HK-2 (cell line): Measurements from ENCODE around the gene ANKRD44.

Experiments
- DNase-seq: peaks from one replicate; pipeline ENCODE4 v3.0.0-alpha.2; 2018; ENCODE audit not compliant: unreplicated experiment

Gene ANKRD44

GRCh38 chr2:197237291-197238042 is 73.1 kb downstream of the ANKRD44 start:
- DNase-seq = no peak

DNA sequence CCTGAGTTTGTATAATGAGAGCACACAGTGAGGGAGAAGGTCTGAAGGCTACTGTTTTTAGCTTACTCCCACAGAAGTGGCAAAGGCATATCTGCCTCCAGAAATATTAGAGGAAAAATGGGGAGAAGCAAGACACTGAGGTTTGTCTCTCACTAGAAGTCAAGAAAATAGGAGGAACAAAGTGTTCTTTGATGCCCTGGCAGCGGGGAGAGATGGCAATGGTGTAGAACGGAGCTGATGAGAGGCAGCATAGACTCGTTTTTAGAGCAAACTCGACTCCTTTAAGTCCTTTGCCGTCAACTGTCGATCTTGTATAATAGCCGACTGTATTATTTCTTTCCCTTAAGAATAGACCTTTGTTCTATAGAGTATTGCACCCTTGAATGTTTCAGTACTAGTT is 73.8 kb downstream of the ANKRD44 start:
- no peak for DNase-seq

GRCh38 chr2:197236159-197236558 is 74.4 kb downstream of the ANKRD44 start:
- no peak for DNase-seq

DNA sequence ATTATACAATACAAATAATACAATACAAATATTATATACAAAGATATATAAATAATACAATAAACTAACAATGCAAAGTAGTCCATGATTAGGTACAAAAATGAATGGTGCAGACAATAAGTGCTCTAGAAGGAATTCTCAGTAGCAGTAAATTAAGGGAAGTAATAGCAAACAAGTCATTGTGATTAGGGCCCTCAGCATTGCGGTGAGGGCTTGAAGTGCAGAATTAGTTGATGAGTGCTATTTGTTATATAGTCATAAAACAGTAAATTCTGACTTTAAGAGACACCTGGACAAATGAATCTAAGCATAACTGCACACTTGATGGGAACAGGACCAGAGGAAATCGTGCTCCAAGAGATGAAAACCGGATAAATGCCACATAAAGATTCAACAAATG is 74.9 kb downstream of the ANKRD44 start:
- no peak for DNase-seq

DNA sequence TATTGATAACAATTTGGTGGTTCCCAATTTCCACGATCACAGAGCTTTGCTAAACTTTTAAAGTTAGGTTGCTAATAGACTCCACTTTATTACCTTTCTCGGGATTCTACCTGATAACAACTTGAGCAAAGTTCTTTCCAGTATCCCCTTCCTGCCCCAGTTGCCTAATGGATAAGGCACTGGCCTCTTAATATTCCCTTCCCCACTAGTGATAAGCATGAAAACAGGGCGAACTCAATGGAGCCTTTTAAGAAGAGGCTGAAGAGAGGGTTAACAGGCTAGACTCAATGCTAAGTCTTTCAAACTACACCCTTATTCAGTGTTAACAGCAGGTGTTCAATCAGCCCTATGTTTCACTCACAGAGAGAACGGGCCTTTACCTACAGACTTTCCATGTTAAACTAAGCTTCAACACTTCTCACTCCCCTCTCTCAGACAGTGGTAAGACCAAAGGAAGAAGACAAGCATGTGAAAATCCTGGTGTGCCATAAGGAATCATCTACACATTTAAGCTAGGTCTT is 75.8 kb downstream of the ANKRD44 start:
- DNase-seq = no peak

- DNase-seq = no peak
Measured at GRCh38 chr2:197233473-197233872, 77.1 kb downstream of the ANKRD44 start.

DNA sequence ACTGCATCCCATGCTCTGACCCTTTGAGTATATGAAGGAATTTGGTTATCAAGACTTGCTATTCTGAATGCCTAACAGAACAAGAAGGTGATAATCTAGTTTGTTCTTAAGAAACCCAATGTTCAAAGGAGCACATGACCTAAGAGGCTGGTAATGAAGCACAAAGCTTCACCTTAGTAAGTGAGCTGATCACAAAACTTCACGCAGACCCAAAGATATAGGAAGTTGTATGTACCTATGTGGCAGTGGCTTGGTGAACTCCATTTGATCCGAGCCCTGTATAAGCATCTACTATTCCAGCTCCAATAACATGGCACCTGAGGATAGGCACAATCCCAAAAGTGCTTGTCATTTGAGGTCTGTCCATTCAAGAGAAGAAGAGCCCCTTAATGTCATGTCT is 78.6 kb downstream of the ANKRD44 start:
- no peak for DNase-seq

DNA sequence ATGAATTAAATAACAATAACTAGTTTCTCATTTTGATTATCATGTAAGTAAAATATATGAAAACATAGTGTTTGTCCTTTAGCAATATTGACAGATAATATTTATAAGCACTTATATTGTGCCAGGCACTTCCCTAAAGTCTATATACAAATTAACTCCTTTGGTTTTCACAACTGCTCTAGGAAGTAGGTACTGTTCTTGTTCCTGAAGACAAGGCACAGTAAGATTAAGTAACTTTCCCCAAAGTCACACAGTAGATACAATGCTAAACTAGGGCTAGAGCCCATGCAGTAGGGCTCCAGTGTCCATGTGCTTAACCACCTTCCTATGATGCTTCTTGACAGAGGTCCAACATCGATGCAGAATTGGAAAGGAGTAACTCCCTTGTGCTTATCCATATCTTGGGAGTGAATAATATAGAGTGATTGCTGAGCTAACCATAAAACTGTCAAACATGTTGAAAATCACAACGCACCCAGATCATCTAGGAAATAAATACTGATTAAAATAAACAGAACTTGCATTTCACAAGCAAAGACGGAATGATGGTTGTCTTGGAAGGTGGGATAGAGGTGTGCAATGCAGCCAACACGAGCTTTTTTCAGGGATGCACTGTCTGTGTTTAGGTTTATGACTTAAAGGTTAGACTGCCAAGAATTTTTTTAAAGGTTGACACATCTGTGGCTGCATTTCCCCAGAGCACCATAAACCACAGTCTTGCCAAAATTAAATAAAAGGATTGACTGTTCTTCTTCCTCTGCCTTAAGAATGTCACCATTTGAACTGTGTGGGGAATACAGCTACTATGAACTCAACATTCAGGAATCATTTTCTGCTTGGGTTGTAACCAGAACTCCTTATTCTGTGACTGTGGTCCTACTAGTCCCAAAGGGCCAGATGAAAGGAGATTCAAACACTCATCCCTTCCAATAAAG is 80.8 kb downstream of the ANKRD44 start:
- DNase-seq = no peak

GRCh38 chr2:197223451-197223850 is 87.1 kb downstream of the ANKRD44 start:
- no peak for DNase-seq

GRCh38 chr2:197219636-197220035 is 90.9 kb downstream of the ANKRD44 start:
- no peak for DNase-seq

GRCh38 chr2:197217541-197217940 is 93.0 kb downstream of the ANKRD44 start:
- no peak for DNase-seq

DNA sequence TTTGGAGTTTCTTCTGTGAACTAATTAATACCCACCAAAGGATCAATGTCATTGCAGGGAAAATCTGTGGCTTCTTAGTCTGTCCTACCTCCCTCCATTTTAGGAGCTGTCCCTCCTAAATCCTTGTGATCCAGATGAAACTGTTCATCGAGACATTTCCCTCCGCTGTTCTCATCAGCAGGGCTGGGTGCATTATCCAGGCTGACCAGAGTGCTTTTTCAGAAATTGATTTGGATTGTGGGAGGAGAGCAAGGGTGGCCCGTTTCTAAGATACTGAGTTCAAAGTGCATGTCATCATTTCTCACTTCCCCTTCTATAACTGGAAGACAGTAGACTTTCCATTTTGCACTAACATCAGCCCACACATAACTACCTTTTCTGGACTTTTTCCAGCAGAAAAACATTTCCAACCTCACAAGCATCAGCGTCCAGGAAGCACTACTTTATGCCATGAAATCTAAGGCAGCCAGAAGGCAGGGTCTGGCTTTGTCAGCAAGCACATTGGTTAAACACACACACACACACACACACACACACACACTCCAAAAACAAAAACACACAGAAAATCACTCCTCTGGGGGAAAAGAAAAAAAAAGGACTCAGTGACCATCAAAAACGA is 94.1 kb downstream of the ANKRD44 start:
- DNase-seq = no peak

DNA sequence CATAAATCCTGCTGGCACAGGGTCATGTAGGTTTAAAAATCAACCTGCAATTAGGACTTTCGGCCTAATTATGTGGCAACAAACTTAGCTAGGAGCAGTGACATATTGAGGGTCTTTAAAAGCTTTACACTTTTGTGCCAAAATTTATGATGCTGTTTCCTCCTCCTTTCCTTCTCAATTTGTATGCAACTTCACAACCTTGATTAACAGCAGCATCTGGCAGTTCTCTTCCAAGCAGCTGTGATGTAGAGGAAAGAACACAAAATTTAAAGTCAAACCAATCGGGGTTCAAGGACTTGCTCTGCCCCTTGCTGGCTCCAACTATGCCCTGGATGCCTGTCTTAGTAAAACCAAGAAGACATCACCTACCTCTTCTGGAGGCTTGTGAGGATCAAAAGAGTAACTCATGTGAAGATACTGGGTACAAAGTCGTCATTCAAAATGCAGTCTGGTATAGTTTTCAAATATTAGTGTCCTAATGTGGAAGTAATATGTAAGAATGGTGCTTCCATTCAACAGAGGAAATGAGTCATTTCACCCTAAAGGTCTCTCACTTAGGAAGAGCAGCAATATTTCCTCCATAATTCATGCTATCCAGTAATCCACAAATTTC is 94.7 kb downstream of the ANKRD44 start:
- no peak for DNase-seq

- DNase-seq = no peak
Measured at GRCh38 chr2:197212344-197213262, 98.0 kb downstream of the ANKRD44 start.

DNA sequence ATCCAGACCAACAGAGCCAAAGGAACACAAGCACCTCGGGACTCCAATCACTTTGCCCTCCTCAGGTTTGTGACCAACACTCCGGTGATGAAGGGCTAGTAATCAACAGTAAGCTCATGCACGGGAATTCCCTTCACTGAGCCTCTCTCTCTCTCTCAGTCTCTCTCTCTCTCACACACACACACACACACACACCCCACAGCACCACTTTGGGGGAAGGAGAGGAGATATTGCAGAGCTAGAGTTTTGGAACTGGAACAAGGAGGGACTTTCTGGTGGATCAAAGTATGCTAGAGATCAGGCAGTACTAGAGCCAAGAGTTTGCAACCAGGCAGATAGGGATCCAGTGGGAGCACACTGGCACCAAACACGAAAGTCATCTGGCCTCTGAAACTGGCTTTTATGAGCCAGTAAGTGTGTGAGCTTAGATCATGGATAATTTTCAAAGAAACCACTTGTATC is 98.7 kb downstream of the ANKRD44 start:
- DNase-seq = no peak

DNA sequence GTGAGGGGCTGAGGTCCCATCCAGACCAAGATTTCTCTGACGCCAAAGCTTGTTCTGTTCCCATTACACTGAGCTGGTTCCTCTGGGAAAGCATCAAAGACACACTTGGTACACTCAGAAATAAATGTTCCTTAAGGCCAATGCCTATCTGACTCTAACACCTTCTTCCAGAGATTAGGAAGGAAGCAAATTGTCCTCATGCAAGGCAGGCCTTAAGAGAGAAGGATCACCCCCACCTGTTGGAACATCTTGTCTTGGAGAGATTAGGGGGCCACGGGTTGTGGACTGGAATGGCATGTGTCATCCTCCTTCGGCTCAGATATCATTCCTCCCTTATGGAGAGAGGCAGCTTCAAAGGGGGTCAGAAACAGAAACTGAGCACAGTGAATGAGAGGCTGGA is 100.2 kb downstream of the ANKRD44 start:
- peak; percentile 34 for DNase-seq

GRCh38 chr2:197209742-197210408 is 100.7 kb downstream of the ANKRD44 start:
- peak; percentile 85 for DNase-seq

DNA sequence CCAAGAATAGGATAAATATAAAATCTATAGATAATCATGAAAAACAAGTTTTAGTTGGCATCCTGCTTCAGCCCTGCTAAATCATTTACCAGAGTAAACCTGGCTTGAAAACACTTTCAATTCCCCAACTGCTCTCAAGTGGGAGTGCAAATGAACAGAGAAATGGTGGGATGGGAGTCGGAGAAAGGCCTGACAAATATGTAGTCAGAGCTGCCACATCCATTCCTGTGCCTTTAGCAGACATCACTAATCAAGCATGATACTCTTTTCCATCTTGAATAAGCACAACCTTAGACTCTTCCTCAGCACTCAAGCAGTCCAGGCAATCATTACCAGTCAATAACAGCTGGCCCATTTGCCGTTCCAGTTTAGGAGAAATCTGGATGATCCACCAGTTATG is 101.3 kb downstream of the ANKRD44 start:
- peak; percentile 49 for DNase-seq

GRCh38 chr2:197208841-197209240 is 101.7 kb downstream of the ANKRD44 start:
- DNase-seq = no peak

- no peak for DNase-seq
Measured at GRCh38 chr2:197208024-197208423, 102.6 kb downstream of the ANKRD44 start.
